ENCODE data around the gene C11orf52. TPM values are rescaled to one million over a fixed set of nuclear protein-coding genes. Genes with fewer than 3 reads are reported as not detected.

The C11orf52 gene
- total and polyA plus RNA-seq, 2 donors (not counting 3 experiments of a cell fraction or from before 2014, with no cell fraction given) = 0.31 to 0.76 TPM

- CTCF ChIA-PET = interaction anchor here (1.0 to 1.1 kb wide), 2 partner anchors 8 to 117 kb away, joined by 3 read pairs; partner anchors contain the start of gene ALG9
- POLR2A ChIA-PET = no interaction called here
- FAIRE-seq = no peak
These were observed 39.1 kb upstream of the C11orf52 start for GRCh38 chr11:111879637-111879960.

More at GRCh38 chr11:111879637-111879960, 39.1 kb upstream of the C11orf52 start:
- Histone ChIP-seq H3K27me3 (ENCODE audit: control insufficient read depth in 2 of 2, insufficient read depth in 2 of 2, low read length in 2 of 2) (no peaks in the 10 kb centered on the region), H3K4me1 (ENCODE audit: control insufficient read depth, extremely low read depth, insufficient read depth, low read length) (peaks cover 21% of the 10 kb centered on the region), H3K4me3 (replicated peaks in 1 of 3; ENCODE audit: insufficient read depth in 1 of 3, low read depth in 1 of 3, low read length in 3 of 3) (peak overlapping the region in 2 of 3 experiments; percentile 62 to 84), H2AFZ (ENCODE audit: low read depth, low read length) (peak overlapping the region; percentile 58), H3K36me3 (ENCODE audit: control insufficient read depth in 2 of 2, extremely low read depth in 1 of 2, insufficient read depth in 2 of 2, low read length in 2 of 2) (no peaks in the 10 kb centered on the region), H3K9me1 (replicated peaks; ENCODE audit: control insufficient read depth, extremely low read depth, insufficient read depth, low read length) (no peaks in the 10 kb centered on the region), H3K27ac (ENCODE audit: insufficient read depth, low read depth, low read length) (peak overlapping the region; percentile 93), H3K9me3 (replicated peaks; ENCODE audit: control insufficient read depth, insufficient read depth, low read length) (no peaks in the 10 kb centered on the region), H3K79me2 (ENCODE audit: control insufficient read depth, insufficient read depth, low read length) (no peaks in the 10 kb centered on the region), H4K20me1 (replicated peaks; ENCODE audit: control insufficient read depth, extremely low read depth, insufficient read depth, low read length) (no peaks in the 10 kb centered on the region), H3K9ac (replicated peaks; ENCODE audit: extremely low read depth, insufficient read depth, low read length) (peak overlapping the region; percentile 95), H3K4me2 (ENCODE audit: insufficient read depth, low read length) (peak overlapping the region; percentile 79)
- no peak for DNase-seq (ENCODE audit: low read depth, low spot score)
- BruUV-seq (replicated peaks) = no TSS peak
- dilution Hi-C loops (cut with MboI; ENCODE audit: extremely low pct_ligation_motif_present, low sequenced_read_pairs) (no loop called here), intact Hi-C loops (cut with micrococcal nuclease) (loop anchor here (1.0 to 2.0 kb wide), 13 partner anchors 48 to 401 kb away; partner anchors contain the start of genes BCO2, DIXDC1, DLAT and NKAPD1)
- TF ChIP-seq CTCF (IDR thresholded peaks at IDR 0.05; ENCODE audit: extremely low read depth in 1 of 2, insufficient read depth in 1 of 2, low read depth in 1 of 2, low read length in 2 of 2) (no peak), JUN (IDR thresholded peaks at IDR 0.05; ENCODE audit: borderline replicate concordance, insufficient read depth, insufficient read length, low read depth) (no peak), EZH2 (IDR thresholded peaks at IDR 0.05; ENCODE audit: borderline replicate concordance, low read depth, low read length, severe bottlenecking) (no peak), POLR2AphosphoS5 (IDR thresholded peaks at IDR 0.05; ENCODE audit: insufficient read depth, low read depth, low read length) (no peak), GATA2 (IDR thresholded peaks at IDR 0.05; ENCODE audit: insufficient read depth, insufficient read length, low read depth, low read length) (no peak), MYC (IDR thresholded peaks at IDR 0.05; ENCODE audit: low read depth, low read length) (no peak), FOS (IDR thresholded peaks at IDR 0.05; ENCODE audit: borderline replicate concordance, insufficient read depth, low read length) (no peak), MAX (IDR thresholded peaks at IDR 0.05; ENCODE audit: insufficient read depth, insufficient read length) (no peak), POLR2A (IDR thresholded peaks at IDR 0.05; ENCODE audit: low read depth, low read length) (no peak)
